CD4-positive, alpha-beta T cell treated with Interleukin-15 for 4 hours (primary cell): ENCODE measurements around the gene ALKAL2.

Source experiments
- DNase-seq: peaks from one replicate; pipeline ENCODE4 v3.0.0-alpha.2; 2020; ENCODE audit warnings: low spot score

Gene ALKAL2

GRCh38 chr2:244547-244946, 43.3 kb downstream of the ALKAL2 start:
- no peak for DNase-seq

- DNase-seq = no peak
Observed at GRCh38 chr2:238869-239268, 49.0 kb downstream of the ALKAL2 start.

DNA sequence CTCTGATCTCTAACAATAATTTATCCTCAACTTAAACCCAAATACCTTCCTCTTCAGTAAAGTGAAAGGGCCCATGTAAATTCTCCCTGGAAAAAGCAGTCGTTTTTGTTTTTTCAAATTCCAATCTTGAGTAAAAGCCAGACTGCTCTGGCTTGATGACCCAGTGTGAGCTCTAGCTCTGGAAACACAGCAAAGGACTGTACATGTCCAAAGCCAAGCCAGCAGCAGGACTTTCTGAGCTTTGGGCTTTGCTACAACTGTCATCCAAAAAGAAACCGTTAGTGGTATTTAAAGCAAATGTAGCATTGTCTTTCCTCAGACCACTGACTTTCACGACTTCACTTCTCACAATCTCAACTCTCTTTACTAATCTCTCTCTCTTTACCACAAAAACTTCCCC, 49.5 kb downstream of the ALKAL2 start:
- DNase-seq = no peak

- no peak for DNase-seq
Observed at GRCh38 chr2:237878-238277, 50.0 kb downstream of the ALKAL2 start.

GRCh38 chr2:236993-237539, 50.8 kb downstream of the ALKAL2 start:
- no peak for DNase-seq

DNA sequence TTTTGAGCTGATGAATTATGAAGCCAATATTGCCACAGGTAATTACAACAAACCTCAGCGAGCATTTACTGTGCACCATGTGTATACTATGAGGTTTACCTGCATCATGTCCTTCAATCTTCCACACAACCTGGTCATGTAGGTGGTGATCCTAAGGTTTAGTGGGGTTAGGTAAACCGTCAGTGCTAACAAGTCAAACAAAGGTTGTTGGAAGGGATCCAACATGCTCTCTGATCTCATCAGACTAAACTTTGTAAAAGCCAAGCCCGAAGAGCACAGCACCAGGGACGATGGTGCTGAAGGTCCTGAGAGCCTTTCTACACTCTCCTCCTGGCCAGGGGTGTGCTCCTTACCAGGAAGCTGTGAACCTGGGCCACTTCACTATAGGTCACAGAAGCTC, 53.5 kb downstream of the ALKAL2 start:
- no peak for DNase-seq

- no peak for DNase-seq
Observed at GRCh38 chr2:233030-233429, 54.9 kb downstream of the ALKAL2 start.

- DNase-seq = no peak
Observed at GRCh38 chr2:231521-232185, 56.2 kb downstream of the ALKAL2 start.
